Left lung (tissue), 10 donors: ENCODE measurements around the gene SH3RF1. TPM values are rescaled to one million over a fixed set of nuclear protein-coding genes. Genes with fewer than 3 reads are reported as not detected.
A peak's percentile ranks its signal among the peaks of the same experiment; 100 is the strongest.

Experiments used
- ATAC-seq: fragments of 200-7000 bp; cut with Tn5 transposase; one replicate; pipeline ENCODE4 v1.9.1; 2020; ENCODE audit warnings: moderate library complexity
- DNase-seq, 4 donors: peaks; one replicate each; pipeline ENCODE4 v3.0.0-alpha.2; 2013 to 2020
- H3K27ac ChIP-seq, 2 donors: fragments of 200-600 bp; sonication (generic) in 1 of 2; one replicate each; pipeline versions ENCODE4 v1.5.0 to v1.8.0; 2020 to 2021
- H3K27me3 ChIP-seq, 2 donors: fragments of 200-600 bp; sonication (generic) in 1 of 2; one replicate each; pipeline versions ENCODE4 v1.5.0 to v1.8.0; 2020 to 2021
- H3K36me3 ChIP-seq, 2 donors: fragments of 200-600 bp; sonication (generic) in 1 of 2; one replicate each; pipeline versions ENCODE4 v1.5.0 to v1.8.0; 2020 to 2021
- H3K4me1 ChIP-seq, 2 donors: fragments of 200-600 bp; one replicate each; pipeline ENCODE4 v1.8.0; 2021
- H3K4me3 ChIP-seq, 2 donors: fragments of 200-600 bp; sonication (generic) in 1 of 2; one replicate each; pipeline versions ENCODE4 v1.5.0 to v1.8.0; 2020 to 2021; ENCODE audit warnings: mild to moderate bottlenecking in 1 of 2
- H3K9me3 ChIP-seq, 2 donors: fragments of 200-600 bp; sonication (generic) in 1 of 2; one replicate each; pipeline versions ENCODE4 v1.5.0 to v1.8.0; 2020 to 2021
- intact Hi-C, 2 donors: fragments of 100-400 bp; cut with DNase I; formaldehyde crosslinking; loops; one replicate each; pipeline versions ENCODE4 v1.11.2 to v1.14.2; 2022
- polyA plus RNA-seq, 6 donors: library from polyadenylated mRNA; unstranded; fragments of 120-200 nt; gene quantifications; one replicate each; pipeline ENCODE4 v1.2.1, GENCODE V29; 2013; ENCODE audit not compliant: insufficient read length in 6 of 6
- total RNA-seq, 2 donors: library from RNA; stranded (reverse); fragmentation: NEBNext Ultra II Directional; extraction: Animal tissue kit (Norgen Biotek cat#: 25700); gene quantifications; one replicate each; pipeline ENCODE4 v1.2.1, GENCODE V29; 2021
- TF ChIP-seq, protein P1 (sequence below), 2 donors: fragments of 200-600 bp; sonication (generic) in 1 of 2; IDR thresholded peaks; one replicate each; pipeline versions ENCODE4 v1.5.0 to v1.8.0; 2021; ENCODE audit warnings: antibody characterized with exemption in 2 of 2
- donor health status: DM: no; HTN: yes; CAD: no.
- donor health status: DM: no; HTN: no; CAD: no.

The SH3RF1 gene
- total and polyA plus RNA-seq, 8 donors: 18.9 to 39.4 (median 20.8) TPM

DNA sequence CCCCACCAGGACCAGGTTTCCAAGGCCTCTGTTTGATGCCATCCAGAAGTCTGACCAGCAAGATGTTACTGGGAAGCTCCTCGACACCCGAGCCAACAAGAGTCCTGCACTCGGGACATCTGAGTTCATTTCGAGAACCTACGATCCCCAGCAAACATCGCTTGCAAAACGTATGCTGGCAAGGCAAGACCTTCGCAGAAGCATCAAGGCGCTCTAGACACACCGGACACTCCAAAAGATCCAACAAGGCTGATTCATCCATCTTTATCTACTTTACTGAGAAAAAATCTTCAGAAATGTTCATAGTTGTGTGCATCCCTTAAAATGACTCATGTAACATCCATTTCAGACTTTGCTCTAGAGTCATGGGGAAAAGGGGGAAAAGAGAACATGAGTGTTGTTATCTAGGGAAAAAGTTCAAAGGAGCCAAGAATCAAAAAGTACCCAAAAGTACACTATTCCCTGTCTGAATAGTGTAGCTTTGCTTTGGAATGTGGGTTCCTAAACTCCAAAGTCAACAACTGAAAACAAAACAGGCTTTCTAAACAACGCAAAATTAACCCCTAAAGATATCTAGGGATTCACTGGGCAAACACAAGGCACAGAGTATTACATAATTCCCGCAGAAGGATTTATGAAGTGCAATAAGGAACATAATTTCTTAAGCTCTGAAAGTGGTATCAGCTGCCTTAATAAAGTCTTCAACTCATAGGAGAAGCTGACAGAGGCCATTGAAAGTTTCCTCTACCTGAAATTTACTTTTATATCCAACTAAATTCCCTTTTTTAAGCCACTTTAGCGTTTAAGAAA, 1.6 kb downstream of the SH3RF1 start:
- Histone ChIP-seq H3K27ac (peak overlapping the region; percentile 92 to 95), H3K4me1 (peaks cover 18 to 74% of the 10 kb centered on the region in 2 donors), H3K4me3 (peak overlapping the region; percentile 84 to 98), H3K36me3 (no peaks in the 10 kb centered on the region), H3K27me3 (peaks cover 0 to 10% of the 10 kb centered on the region in 2 donors), H3K9me3 (no peaks in the 10 kb centered on the region)
- intact Hi-C loops: no loop called here
- TF ChIP-seq, protein P1, sequence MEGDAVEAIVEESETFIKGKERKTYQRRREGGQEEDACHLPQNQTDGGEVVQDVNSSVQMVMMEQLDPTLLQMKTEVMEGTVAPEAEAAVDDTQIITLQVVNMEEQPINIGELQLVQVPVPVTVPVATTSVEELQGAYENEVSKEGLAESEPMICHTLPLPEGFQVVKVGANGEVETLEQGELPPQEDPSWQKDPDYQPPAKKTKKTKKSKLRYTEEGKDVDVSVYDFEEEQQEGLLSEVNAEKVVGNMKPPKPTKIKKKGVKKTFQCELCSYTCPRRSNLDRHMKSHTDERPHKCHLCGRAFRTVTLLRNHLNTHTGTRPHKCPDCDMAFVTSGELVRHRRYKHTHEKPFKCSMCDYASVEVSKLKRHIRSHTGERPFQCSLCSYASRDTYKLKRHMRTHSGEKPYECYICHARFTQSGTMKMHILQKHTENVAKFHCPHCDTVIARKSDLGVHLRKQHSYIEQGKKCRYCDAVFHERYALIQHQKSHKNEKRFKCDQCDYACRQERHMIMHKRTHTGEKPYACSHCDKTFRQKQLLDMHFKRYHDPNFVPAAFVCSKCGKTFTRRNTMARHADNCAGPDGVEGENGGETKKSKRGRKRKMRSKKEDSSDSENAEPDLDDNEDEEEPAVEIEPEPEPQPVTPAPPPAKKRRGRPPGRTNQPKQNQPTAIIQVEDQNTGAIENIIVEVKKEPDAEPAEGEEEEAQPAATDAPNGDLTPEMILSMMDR (IDR thresholded peaks at IDR 0.05): no peak
- ATAC-seq (peak; percentile 19), DNase-seq (no peak)

DNA sequence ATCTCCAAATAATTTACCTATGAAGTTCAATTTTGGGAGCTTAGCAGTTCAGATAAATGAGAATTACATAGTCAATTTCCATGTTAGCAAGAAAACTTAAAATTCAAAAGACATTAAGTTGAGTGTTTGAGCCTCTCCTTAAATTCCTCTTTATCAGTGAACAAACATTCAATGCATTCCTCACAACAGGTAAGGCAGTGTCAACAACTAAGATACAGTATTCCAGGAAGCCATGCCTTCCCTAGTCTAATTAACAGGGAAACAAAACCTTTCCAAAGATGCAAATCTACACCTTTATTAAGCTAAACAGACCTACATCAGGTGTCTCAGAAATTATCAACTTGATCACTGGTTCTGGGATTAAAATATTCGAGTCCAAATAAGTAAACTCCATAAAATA, 3.7 kb downstream of the SH3RF1 start:
- intact Hi-C loops: no loop called here
- no peak for DNase-seq
- ATAC-seq: no peak
- TF ChIP-seq, protein P1 (IDR thresholded peaks at IDR 0.05): no peak
- H3K9me3 ChIP-seq: no peaks in the 10 kb centered on the region
- peaks cover 22 to 74% of the 10 kb centered on the region in 2 donors for H3K4me1 ChIP-seq
- peak overlapping the region; percentile 33 to 45 for H3K27ac ChIP-seq
- peak overlapping the region in 1 of 2 donors; percentile 7 for H3K4me3 ChIP-seq
- H3K36me3 ChIP-seq: no peaks in the 10 kb centered on the region
- H3K27me3 ChIP-seq: peaks cover 0 to 10% of the 10 kb centered on the region in 2 donors

DNA sequence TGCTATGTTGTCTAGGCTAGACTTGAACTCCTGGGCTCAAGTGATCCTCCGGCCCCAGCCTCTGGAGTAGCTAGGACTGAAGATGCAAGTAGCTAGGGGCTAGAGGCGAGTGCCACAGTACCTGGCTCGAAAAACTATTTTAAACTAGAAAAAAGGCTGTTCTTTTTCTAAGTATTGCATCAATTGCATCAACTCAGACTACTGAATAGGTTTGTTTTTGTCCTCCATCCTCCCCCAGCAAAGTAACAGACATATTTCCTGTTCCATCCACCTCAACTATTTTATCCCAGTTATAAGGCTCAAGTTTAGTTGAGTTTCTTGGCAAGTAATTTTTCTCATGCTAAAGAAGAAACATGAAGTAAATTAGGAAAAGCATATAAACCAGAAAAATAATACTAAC, 4.1 kb downstream of the SH3RF1 start:
- H3K27me3 ChIP-seq: peaks cover 0 to 8% of the 10 kb centered on the region in 2 donors
- no peaks in the 10 kb centered on the region for H3K9me3 ChIP-seq
- H3K27ac ChIP-seq: peak overlapping the region; percentile 33 to 45
- intact Hi-C loops: no loop called here
- TF ChIP-seq, protein P1 (IDR thresholded peaks at IDR 0.05): no peak
- no peaks in the 10 kb centered on the region for H3K36me3 ChIP-seq
- peak overlapping the region in 1 of 2 donors; percentile 7 for H3K4me3 ChIP-seq
- DNase-seq: no peak
- peaks cover 22 to 70% of the 10 kb centered on the region in 2 donors for H3K4me1 ChIP-seq
- ATAC-seq: no peak

DNA sequence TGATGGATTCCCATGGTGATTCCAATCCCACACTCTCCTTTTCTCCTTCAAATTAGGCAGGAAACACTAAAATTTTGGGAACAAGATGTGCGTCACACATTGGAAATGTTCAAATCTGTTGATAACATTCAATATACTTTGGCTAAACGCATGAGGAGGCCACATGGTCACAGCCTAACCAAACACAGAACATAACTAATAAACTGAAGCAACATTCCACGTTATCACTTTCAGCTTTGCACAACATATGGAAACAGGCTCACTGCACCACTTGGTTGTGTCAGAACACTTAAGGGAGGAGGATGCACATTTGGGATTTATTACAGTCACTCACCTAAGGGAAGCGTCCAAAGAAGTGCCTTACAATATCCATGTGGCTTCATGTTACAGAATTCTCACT, 4.7 kb downstream of the SH3RF1 start:
- TF ChIP-seq, protein P1 (IDR thresholded peaks at IDR 0.05): no peak
- H3K4me1 ChIP-seq: peaks cover 25 to 69% of the 10 kb centered on the region in 2 donors
- H3K27me3 ChIP-seq: peaks cover 0 to 3% of the 10 kb centered on the region in 2 donors
- DNase-seq: no peak
- intact Hi-C loops: no loop called here
- ATAC-seq: no peak
- peak overlapping the region in 1 of 2 donors; percentile 45 for H3K27ac ChIP-seq
- H3K9me3 ChIP-seq: no peaks in the 10 kb centered on the region
- no peak overlapping the region for H3K4me3 ChIP-seq
- no peaks in the 10 kb centered on the region for H3K36me3 ChIP-seq

DNA sequence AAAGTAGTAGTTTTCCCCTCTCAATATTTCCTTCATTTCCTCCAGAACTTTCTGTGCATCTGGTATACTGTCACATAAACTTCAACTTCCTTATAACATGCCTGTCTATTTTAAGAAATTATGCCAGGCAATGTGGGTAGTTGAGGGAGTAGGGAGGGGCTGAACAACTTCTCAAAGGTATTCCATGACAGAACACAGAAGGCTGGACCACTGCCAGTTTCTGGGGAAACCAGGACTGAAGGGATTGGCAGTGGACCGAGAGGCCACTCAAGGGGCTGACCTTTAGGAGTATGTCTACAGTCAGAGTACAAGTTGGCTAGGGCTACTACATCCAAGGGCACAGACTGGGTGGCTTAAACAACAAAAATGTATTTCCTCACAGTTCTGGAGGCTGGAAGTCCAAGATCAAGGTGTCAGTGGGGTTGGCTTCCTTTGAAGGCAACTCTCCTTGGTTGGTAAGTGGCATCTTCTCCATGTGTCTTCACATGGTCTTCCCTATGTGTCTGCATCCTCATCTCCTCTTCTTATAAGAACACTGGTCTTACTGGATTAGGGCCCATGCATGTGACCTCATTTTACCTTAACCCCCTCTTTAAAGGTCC, 6.9 kb downstream of the SH3RF1 start:
- Histone ChIP-seq H3K9me3 (no peaks in the 10 kb centered on the region), H3K27ac (peak overlapping the region in 1 of 2 donors; percentile 55), H3K4me3 (no peak overlapping the region), H3K36me3 (no peaks in the 10 kb centered on the region), H3K4me1 (peaks cover 26 to 77% of the 10 kb centered on the region in 2 donors), H3K27me3 (no peaks in the 10 kb centered on the region)
- DNase-seq (peak in 1 of 4 donors; percentile 71), ATAC-seq (peak; percentile 67)
- TF ChIP-seq, protein P1 (IDR thresholded peaks at IDR 0.05): no peak
- intact Hi-C loops: no loop called here
